HG03342 (cell line): Measurements from ENCODE around the gene SMARCAL1.

Experiments
- ATAC-seq: cut with Tn5 transposase; IDR thresholded peaks from one replicate; pipeline ENCODE4 v1.9.1; 2021; ENCODE audit warnings: mild to moderate bottlenecking, moderate library complexity; ENCODE audit not compliant: unreplicated experiment

Gene SMARCAL1

GRCh38 chr2:216392945-216393840 is 19.1 kb upstream of the SMARCAL1 start:
- ATAC-seq, result no peak

GRCh38 chr2:216394881-216395280 is 17.4 kb upstream of the SMARCAL1 start:
- ATAC-seq, result no peak

GRCh38 chr2:216399621-216400020 is 12.7 kb upstream of the SMARCAL1 start:
- no peak for ATAC-seq

GRCh38 chr2:216402751-216403150 is 9.5 kb upstream of the SMARCAL1 start:
- no peak for ATAC-seq

GRCh38 chr2:216404010-216404618 is 8.2 kb upstream of the SMARCAL1 start:
- ATAC-seq, result peak; percentile 63

GRCh38 chr2:216405588-216405987 is 6.7 kb upstream of the SMARCAL1 start:
- no peak for ATAC-seq

- ATAC-seq, result no peak
Observed at GRCh38 chr2:216406826-216407225, 5.5 kb upstream of the SMARCAL1 start.

- ATAC-seq, result no peak
Observed at GRCh38 chr2:216408426-216409290, 3.6 kb upstream of the SMARCAL1 start.

GRCh38 chr2:216410550-216410949 is 1.7 kb upstream of the SMARCAL1 start:
- no peak for ATAC-seq

GRCh38 chr2:216413882-216414281 is 1.6 kb downstream of the SMARCAL1 start:
- ATAC-seq, result no peak

GRCh38 chr2:216414772-216415319 is 2.6 kb downstream of the SMARCAL1 start:
- no peak for ATAC-seq

- ATAC-seq, result no peak
Observed at GRCh38 chr2:216415541-216415940, 3.3 kb downstream of the SMARCAL1 start.

GRCh38 chr2:216416571-216417307 is 4.5 kb downstream of the SMARCAL1 start:
- no peak for ATAC-seq

GRCh38 chr2:216418981-216419380 is 6.7 kb downstream of the SMARCAL1 start:
- ATAC-seq, result no peak

- ATAC-seq, result no peak
Observed at GRCh38 chr2:216420367-216421101, 8.2 kb downstream of the SMARCAL1 start.

GRCh38 chr2:216423071-216423470 is 10.8 kb downstream of the SMARCAL1 start:
- no peak for ATAC-seq

GRCh38 chr2:216424274-216424673 is 12.0 kb downstream of the SMARCAL1 start:
- ATAC-seq, result no peak

- ATAC-seq, result no peak
Observed at GRCh38 chr2:216425008-216425787, 12.9 kb downstream of the SMARCAL1 start.
